HepG2 (cell line): ENCODE results near the gene SEMA3F. TPM values are rescaled to one million over a fixed set of nuclear protein-coding genes. Genes with fewer than 3 reads are reported as not detected.

Experiments used
- ATAC-seq: fragments of 200-7000 bp; cut with Tn5 transposase; 3 replicates; pipeline ENCODE4 v1.9.1; 2020; ENCODE audit warnings: mild to moderate bottlenecking, moderate library complexity
- BruUV-seq: library from RNA; stranded (reverse); fragments of 400-500 nt; replicated peaks from 2 replicates; lab custom pipeline; 2021; lab: Mats Ljungman, UMichigan
- CTCF ChIA-PET: fragments of 300-600 bp; formaldehyde crosslinking; extraction: SDS; loops from one replicate; lab custom pipeline; 2021; ENCODE audit warnings: low total read pairs, inconsistent platforms, low intra/inter-chr PET ratio; lab: Yijun Ruan, JAX
- POLR2A ChIA-PET: fragments of 350-600 bp; sonication (Branson Sonifier 250); formaldehyde crosslinking; loops from one replicate; lab custom pipeline; 2020; ENCODE audit warnings: antibody characterized with exemption, inconsistent platforms; lab: Yijun Ruan, JAX
- DNase-seq: peaks from one replicate; pipeline ENCODE4 v3.0.0-alpha.2; 2015; ENCODE audit warnings: low spot score
- FAIRE-seq: peaks from 3 replicates; lab custom pipeline; 2011; peaks lifted over from hg19 to GRCh38; lab: Jason Lieb, UNC
- H2AFZ ChIP-seq: one replicate; pipeline ENCODE4 v1.6.1; 2011; ENCODE audit warnings: low read length, inconsistent platforms
- H3K27ac ChIP-seq: fragments of 300-600 bp; 3 replicates; pipeline ENCODE4 v1.8.0; 2011; ENCODE audit warnings: mixed run types, mild to moderate bottlenecking, mixed read lengths, low read length, inconsistent platforms; ENCODE audit not compliant: insufficient read depth; ENCODE audit errors: extremely low read length
- H3K27me3 ChIP-seq, 2 experiments: fragments of 200-600 bp in 1 of 2; 2 replicates in 1 of 2; 3 replicates in 1 of 2; pipeline versions ENCODE4 v1.6.0 to v1.8.0; 2011; ENCODE audit warnings: low read length in 2 of 2, mild to moderate bottlenecking in 2 of 2, moderate library complexity in 2 of 2, inconsistent platforms in 1 of 2; ENCODE audit not compliant: insufficient read depth in 2 of 2, control insufficient read depth in 1 of 2
- H3K36me3 ChIP-seq, 2 experiments: fragments of 200-600 bp in 1 of 2; replicated peaks in 1 of 2; 2 replicates in 1 of 2; 3 replicates in 1 of 2; pipeline versions ENCODE4 v1.5.1 to v1.8.0; 2011; ENCODE audit warnings: low read length in 2 of 2, inconsistent platforms in 1 of 2; ENCODE audit not compliant: insufficient read depth in 2 of 2, control insufficient read depth in 1 of 2
- H3K4me1 ChIP-seq: 2 replicates; pipeline ENCODE4 v1.5.1; 2012; ENCODE audit warnings: low read length, inconsistent platforms; ENCODE audit not compliant: insufficient read depth
- H3K4me2 ChIP-seq: 2 replicates; pipeline ENCODE4 v1.6.0; 2011; ENCODE audit warnings: low read depth, low read length, inconsistent platforms
- H3K4me3 ChIP-seq, 3 experiments: fragments of 200-600 bp in 1 of 3; sonication (generic), shearing (Covaris generic) in 1 of 3; replicated peaks in 1 of 3; 2 replicates each; pipeline ENCODE4 v1.5.1; 2011 to 2016; ENCODE audit warnings: low read length in 3 of 3, inconsistent platforms in 2 of 3, low read depth in 2 of 3, mild to moderate bottlenecking in 2 of 3, control low read depth in 1 of 3, mixed read lengths in 1 of 3; ENCODE audit not compliant: insufficient read depth in 1 of 3
- H3K79me2 ChIP-seq: one replicate; pipeline ENCODE4 v1.6.1; 2011; ENCODE audit warnings: low read length, inconsistent platforms; ENCODE audit not compliant: insufficient read depth
- H3K9ac ChIP-seq: 2 replicates; pipeline ENCODE4 v1.6.0; 2011; ENCODE audit warnings: mild to moderate bottlenecking, low read depth, low read length, inconsistent platforms; ENCODE audit not compliant: insufficient read depth
- H3K9me3 ChIP-seq: 2 replicates; pipeline ENCODE4 v1.5.1; 2012; ENCODE audit warnings: mild to moderate bottlenecking, low read length
- H4K20me1 ChIP-seq: 2 replicates; pipeline ENCODE4 v1.6.0; 2011; ENCODE audit warnings: inconsistent platforms, mild to moderate bottlenecking, low read length, moderate library complexity; ENCODE audit not compliant: insufficient read depth
- BORCS8-MEF2B ChIP-seq: sonication (generic); formaldehyde crosslinking; IDR thresholded peaks from 2 replicates; pipeline ENCODE4 v1.8.0; 2022; ENCODE audit warnings: mild to moderate bottlenecking, missing genetic modification reagents
- FIP1L1 ChIP-seq: fragments of 200-400 bp; formaldehyde crosslinking; IDR thresholded peaks from 2 replicates; pipeline ENCODE4 v1.6.1; 2018; ENCODE audit warnings: low read depth, mild to moderate bottlenecking, low read length, moderate library complexity, borderline replicate concordance; ENCODE audit not compliant: insufficient read depth
- HIVEP1 ChIP-seq: sonication (generic); formaldehyde crosslinking; IDR thresholded peaks from 2 replicates; pipeline ENCODE4 v1.4.0; 2020; ENCODE audit warnings: mild to moderate bottlenecking, missing genetic modification reagents
- MAX ChIP-seq: IDR thresholded peaks from 2 replicates; pipeline ENCODE4 v1.6.1; 2012; ENCODE audit warnings: inconsistent platforms
- SIX1 ChIP-seq: sonication (generic); formaldehyde crosslinking; IDR thresholded peaks from 2 replicates; pipeline ENCODE4 v1.4.0; 2020; ENCODE audit warnings: missing genetic modification reagents, borderline replicate concordance
- TRIM22 ChIP-seq: fragments of 450-650 bp; IDR thresholded peaks from 2 replicates; pipeline ENCODE4 v1.6.1; 2017
- ZNF329 ChIP-seq: sonication (generic); formaldehyde crosslinking; IDR thresholded peaks from 2 replicates; pipeline ENCODE4 v1.9.0; 2021; ENCODE audit warnings: low read depth, mild to moderate bottlenecking, missing genetic modification reagents
- ZNF432 ChIP-seq: sonication (generic); formaldehyde crosslinking; IDR thresholded peaks from 2 replicates; pipeline ENCODE4 v1.5.0; 2020; ENCODE audit warnings: missing genetic modification reagents, mild to moderate bottlenecking, borderline replicate concordance
- ZNF512B ChIP-seq: sonication (generic); formaldehyde crosslinking; IDR thresholded peaks from 2 replicates; pipeline ENCODE4 v1.5.1; 2020; ENCODE audit warnings: missing genetic modification reagents, mild to moderate bottlenecking, borderline replicate concordance
- WGBS: methylation state at CpG from one replicate; pipeline ENCODE4 v1.1.6; 2017; ENCODE audit warnings: low lambda C conversion rate; 5-methylcytosine and 5-hydroxymethylcytosine counted together
- in situ Hi-C: cut with HindIII; loops from 2 replicates; pipeline ENCODE4 v1.10.0; 2017; ENCODE audit warnings: low pct_unique_long_range_greater_than_20kb; ENCODE audit not compliant: extremely low pct_ligation_motif_present
- intact Hi-C: fragments of 100-400 bp; cut with micrococcal nuclease; formaldehyde crosslinking; loops from one replicate; pipeline ENCODE4 v1.10.0; 2022; ENCODE audit not compliant: unreplicated experiment
- polyA plus RNA-seq, 8 experiments: library from polyadenylated mRNA; depleted of rRNA in 3 of 8; stranded (reverse) in 7 of 8; unstranded in 1 of 8; fragments of >200 nt; fragmentation: Illumina TruSeq in 4 of 8; extraction: Trizol in 4 of 8; gene quantifications; 2 replicates each; pipeline versions ENCODE4 v1.2.1 to v1.2.3, GENCODE V29; 2011 to 2016; ENCODE audit warnings: low read depth in 4 of 8, missing spikeins in 1 of 8, mixed read lengths in 1 of 8; ENCODE audit not compliant: insufficient read depth in 1 of 8
- total RNA-seq, 5 experiments: library from RNA; depleted of rRNA; stranded (reverse); fragments of >200 nt; fragmentation: Illumina TruSeq; extraction: Trizol; gene quantifications; 2 replicates each; pipeline ENCODE4 v1.2.3, GENCODE V29; 2016; ENCODE audit warnings: low read depth in 1 of 5

SEMA3F gene
- total and polyA plus RNA-seq, 2 of the 13 experiments (the other 11 are each of a cell fraction or from before 2014, with no cell fraction given), result 7.6 to 17.2 TPM

- no peaks in the 10 kb centered on the region for H4K20me1 ChIP-seq
- peaks cover 27 to 67% of the 10 kb centered on the region in 2 experiments; a peak in 4 of 5 replicates for H3K27me3 ChIP-seq
- in situ Hi-C loops, result no loop called here
- ATAC-seq, result no peak
- no peaks in the 10 kb centered on the region for H3K9me3 ChIP-seq
- no peak for DNase-seq
- intact Hi-C loops, result no loop called here
- CTCF ChIA-PET, result no interaction called here
- H3K36me3 ChIP-seq, result no peaks in the 10 kb centered on the region
- H3K4me3 ChIP-seq, result no peak overlapping the region
- no TSS peak for BruUV-seq
- WGBS, result 22% methylated on average over 13 of the region's 13 CpGs
- H3K4me1 ChIP-seq, result peaks cover 7% of the 10 kb centered on the region; the same call in 1 of the 2 replicates
- POLR2A ChIA-PET, result interaction anchor here (1.2 kb wide), 1 partner anchor 11 kb away, joined by 3 read pairs; no protein-coding TSS in a partner anchor
- no peak overlapping the region for H3K27ac ChIP-seq
- TF ChIP-seq ZNF432 (CRISPR knock-in tag) (no peak), SIX1 (CRISPR knock-in tag) (no peak), ZNF512B (no peak), FIP1L1 (no peak), ZNF329 (no peak), HIVEP1 (CRISPR knock-in tag) (no peak), TRIM22 (no peak), BORCS8-MEF2B (CRISPR knock-in tag) (no peak), MAX (no peak)
- TF ChIP-seq, all 625 proteins: peak for 0
- Histone ChIP-seq H3K79me2 (no peaks in the 10 kb centered on the region), H2AFZ (no peak overlapping the region), H3K4me2 (no peak overlapping the region), H3K9ac (no peak overlapping the region)
- FAIRE-seq, result no peak
These were observed 16.6 kb upstream of the SEMA3F start for GRCh38 chr3:50138266-50139200.
